DMS 273 (cell line): ENCODE results near the gene RBM4B.
A peak's percentile ranks its signal among the peaks of the same experiment; 100 is the strongest.
"Not testable (repeated sequence)": the region's sequence is repeated elsewhere in the genome, so short reads cannot be mapped to it uniquely, and the experiment has no call there.

Source experiments
- DNase-seq: peaks from one replicate; lab custom pipeline; 2025; ENCODE audit not compliant: unreplicated experiment; lab: John Stamatoyannopoulos, UW

Gene RBM4B

DNA sequence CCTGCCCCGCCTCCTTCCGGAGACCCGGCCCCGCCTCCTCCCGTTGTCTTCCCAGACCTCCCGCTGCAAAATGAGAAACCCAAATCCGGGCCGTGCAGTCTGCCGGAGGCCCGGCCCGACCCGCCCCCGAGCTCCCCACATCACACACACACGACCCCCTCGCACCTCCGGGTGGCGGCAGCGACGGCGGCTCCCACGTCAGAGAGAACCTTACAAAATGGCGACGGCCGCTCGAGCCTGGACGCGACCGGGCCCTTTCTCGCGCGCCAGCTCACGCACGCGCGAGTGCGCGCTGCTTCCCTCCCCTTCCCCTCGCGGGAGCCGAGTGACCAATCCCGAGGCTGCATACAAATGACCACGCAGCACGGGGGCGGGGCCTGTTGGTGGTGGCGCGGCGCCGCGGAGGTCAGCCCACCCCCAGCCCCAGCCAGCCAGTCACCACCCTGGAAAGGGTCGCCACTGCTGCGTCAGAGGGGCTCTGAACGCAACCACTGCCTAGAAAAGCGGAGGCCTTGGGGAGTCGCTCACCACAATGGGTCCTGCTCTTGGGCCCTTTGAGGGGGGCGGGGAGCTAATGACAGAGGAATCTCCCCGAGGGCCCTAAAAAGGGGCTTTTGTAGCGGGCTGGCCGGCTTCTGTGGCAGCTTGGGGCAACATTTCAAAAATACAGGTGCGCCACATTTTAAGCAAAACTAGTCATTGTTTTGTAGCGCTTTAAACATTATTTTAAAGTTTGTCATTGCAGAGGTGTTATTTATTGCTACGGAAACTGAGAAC is at the start of gene RBM4B:
TSS of gene RBM4B (minus strand) at position 289 of the 777 bp plus-strand sequence. CDS start 808 bp downstream, outside the sequence.
- DNase-seq = peak; percentile 96

GRCh38 chr11:66725647-66726046 is 48.0 kb upstream of the RBM4B start:
- no peak for DNase-seq

DNA sequence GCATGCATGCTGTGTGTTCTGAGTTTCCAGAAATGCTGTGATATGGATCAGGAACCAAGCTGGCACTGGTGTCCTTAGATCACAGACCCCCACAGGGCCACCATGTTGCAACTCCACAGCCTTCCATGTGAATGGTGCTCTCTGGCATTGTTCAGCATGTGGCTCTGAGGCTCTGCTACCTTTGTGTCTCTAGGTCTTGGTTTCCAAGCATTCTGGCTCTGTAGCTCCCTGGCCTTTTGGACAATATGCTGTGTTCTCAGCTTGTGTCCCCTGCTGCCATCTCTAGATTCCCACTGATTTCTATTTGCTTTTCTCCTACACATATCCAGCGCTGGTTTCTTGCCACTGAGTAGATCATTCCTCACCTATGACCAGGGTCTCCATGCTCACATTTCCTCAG is 47.4 kb upstream of the RBM4B start:
- DNase-seq = no peak

DNA sequence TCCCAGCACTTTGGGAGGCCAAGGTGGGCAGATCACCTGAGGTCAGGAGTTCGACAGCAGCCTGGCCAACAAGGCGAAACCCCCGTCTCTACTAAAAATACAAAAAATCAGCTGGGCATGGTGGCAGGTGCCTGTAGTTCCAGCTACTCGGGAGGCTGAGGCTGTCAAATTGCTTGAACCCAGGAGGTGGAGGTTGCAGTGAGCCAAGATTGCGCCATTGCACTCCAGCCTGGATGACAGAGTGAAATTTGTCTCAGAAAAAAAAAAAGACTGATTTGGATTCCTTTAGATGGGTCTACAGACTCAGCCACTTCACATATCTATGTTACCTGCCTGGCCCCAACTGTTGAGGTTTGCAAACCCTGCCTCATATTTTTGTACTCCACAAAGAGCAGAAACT is 46.5 kb upstream of the RBM4B start:
- DNase-seq = not testable (repeated sequence)

DNA sequence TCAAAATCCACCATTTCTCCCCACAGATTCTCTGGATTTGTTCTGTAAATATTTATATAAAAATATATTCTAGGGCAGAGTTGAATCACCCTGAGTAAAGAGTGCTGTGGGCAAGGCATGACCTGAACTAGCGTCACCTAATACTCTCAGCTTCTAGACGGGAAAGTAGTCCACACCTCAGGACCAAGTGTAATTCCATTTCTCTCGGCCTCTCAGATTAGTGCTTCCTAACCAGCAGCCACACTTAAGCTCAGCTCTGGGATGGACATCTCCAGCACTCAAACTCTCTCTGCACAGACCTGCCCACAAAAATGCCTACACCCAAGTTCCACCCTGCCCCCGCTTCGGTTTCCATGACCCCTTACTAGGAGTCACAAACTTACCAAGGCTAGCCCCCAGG is 46.0 kb upstream of the RBM4B start:
- no peak for DNase-seq

DNA sequence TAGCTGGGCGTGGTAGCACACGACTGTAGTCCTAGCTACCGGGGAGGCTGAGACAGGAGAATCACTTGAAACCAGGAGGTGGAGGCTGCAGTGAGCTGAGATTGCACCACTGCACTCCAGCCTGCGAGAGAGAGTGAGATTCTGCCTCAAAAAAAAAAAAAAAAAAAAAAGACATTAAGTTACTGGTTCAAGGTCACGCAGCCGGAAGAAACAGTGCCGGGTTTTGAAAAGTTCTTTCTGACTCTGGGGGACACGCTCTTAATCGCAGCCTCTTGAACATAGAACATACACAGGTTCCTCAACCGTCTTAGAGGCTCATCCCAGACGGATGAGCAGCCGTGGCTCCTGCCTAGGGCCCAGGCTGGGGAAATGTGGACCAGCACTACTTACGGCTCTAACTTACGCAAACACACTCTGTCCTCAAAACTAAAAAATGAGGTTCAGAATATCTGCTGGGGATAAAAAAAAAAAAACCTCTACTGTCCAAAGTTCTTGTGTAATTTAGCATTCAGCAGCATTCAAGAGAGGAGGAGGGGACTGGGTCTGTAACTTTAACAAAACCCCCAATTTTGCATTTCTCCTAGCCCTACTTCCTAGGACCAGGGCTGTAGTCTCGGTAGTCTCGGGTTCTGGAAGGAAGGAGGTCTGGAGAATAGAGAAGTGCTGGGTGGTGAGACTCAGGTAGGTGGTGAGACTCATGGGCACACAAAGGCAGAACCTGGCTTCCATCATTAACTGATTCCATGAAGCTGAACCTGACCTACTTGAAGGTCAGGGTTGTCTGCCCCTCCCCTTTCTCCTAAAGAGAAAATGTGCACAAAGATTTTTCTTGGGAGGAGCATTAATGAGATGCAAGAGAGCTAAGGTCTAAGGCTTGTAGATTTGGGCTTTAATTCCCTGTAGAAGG is 45.3 kb upstream of the RBM4B start:
- DNase-seq = no peak

GRCh38 chr11:66721939-66722338 is 44.3 kb upstream of the RBM4B start:
- DNase-seq = no peak

- no peak for DNase-seq
These were observed 43.3 kb upstream of the RBM4B start for GRCh38 chr11:66720899-66721470.

GRCh38 chr11:66720223-66720898 is 42.7 kb upstream of the RBM4B start:
- DNase-seq = peak; percentile 79

- DNase-seq = no peak
These were observed 41.6 kb upstream of the RBM4B start for GRCh38 chr11:66719111-66719872.

GRCh38 chr11:66718320-66718971 is 40.8 kb upstream of the RBM4B start:
- DNase-seq = no peak

- no peak for DNase-seq
These were observed 40.2 kb upstream of the RBM4B start for GRCh38 chr11:66717925-66718319.

GRCh38 chr11:66716996-66717395 is 39.3 kb upstream of the RBM4B start:
- DNase-seq = no peak

DNA sequence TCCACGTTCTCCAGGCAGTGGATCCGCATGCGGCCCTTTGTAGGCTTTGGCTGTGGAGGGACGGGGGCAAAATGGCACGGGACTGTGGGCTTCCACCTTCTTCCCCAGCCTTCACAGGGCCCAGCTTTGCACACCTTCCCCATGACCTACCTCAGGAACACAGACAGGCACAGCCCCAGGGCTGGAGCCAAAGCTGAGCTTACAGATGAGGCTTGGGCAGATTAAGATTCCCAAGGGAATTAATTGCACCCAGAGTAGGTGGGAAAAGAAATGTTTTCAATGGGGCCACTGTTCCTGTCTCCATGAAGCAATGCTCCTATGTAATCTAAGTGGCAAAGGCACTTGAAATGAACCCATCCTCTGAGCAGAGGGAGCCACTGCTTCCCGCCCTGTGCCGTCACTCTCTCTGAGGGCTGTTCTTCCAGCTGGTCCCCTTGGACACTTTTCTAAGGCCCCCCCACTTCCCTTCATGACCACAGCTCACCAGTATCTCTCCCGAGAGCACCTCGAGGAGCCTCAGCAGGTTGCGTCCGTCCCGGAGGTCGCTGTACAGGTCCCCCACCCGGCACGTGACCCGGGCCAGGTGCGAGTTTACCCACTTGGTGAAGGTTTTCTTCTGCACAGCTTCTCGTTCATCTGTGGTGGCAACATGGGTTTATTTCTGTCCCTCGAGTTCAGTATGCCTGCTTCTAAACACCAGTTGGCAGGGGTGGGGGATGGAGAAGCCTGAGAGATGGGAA is 37.8 kb upstream of the RBM4B start:
- no peak for DNase-seq

DNA sequence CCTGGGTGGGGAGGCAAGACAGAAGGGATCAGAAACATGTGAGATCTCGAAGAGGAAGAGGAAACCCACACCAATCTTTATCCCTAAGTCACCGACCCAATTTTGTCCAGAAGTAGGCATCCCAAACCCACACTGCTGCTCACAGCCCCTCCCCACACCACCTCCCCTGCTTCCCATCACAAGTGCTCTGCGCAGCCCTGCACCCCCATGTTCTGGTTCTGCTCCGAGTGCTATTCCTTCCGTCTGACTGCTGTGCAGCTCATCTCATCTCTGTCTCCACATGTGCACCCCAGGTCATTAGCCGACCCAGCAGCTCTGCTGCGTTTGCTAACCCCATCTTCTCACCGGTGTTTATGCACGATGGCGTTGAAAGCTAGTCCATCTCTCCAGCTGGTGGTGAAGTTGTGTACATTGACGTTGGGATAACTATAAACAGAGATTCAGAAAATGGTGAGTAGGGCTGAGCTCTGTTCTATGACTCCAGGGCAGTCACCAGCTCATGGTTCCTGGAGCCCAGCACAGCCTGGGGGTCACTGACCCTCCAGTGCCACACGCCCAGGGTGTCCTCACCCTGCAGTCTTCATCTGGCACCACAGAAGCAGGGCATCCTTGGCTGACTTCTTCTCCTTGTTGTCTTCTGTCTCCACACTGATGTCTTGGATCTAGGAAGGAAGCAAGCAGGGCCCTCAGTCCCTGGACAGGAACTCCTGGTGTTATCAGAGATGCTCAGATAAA is 36.2 kb upstream of the RBM4B start:
- DNase-seq = no peak

DNA sequence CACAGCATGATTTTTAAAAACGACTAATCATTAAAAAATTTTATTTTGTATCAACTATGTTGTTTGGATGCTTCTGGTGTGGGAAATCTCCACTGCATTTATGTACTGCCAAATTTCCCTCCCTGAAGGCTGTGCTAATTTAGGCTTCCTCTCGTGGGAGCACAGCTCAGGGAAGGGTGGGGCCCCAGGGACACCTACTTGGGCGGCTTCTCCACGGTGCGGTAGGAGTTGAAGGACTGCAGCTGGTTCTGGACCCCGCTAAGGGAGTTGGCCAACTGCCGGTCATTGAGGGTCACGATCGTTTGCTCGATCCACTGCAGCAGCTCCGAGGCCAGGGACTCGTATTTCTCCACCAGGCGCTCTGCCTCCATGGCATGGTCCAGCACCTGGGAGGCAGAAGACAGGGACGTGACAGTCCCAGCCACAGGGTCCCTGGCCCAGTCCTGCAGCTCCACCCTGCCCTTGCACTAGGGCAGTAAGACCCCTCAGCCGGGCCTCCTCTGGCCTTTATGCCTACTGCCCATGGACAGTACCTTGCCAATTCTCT is 32.8 kb upstream of the RBM4B start:
- DNase-seq = no peak

- DNase-seq = no peak
These were observed 31.0 kb upstream of the RBM4B start for GRCh38 chr11:66708701-66709100.

DNA sequence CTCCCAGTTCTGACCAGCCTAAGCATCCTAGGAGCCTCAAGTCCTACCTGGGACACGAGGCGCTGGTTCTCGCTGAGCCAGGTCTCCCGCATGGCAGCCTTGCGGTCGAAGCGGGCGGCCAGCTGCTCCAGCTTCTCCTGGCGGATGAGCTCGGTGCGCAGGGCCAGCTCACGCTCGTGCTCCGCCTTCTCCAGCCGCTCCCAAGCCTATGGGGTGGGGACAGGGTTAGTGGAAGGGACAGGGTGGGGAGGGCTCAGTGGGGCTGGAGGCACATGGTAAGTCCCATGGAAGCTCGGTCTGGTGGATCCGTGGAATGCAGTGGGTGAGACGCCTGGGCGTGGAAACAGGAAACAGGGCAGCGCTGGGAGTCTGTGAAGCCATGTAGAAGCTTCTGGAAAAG is 30.4 kb upstream of the RBM4B start:
- no peak for DNase-seq
